ENCODE results near the gene BIN1.

The BIN1 gene

GRCh38 chr2:127103243-127104165 is 3.5 kb downstream of the BIN1 start:
- DNase-seq = no peak

GRCh38 chr2:127102521-127103242 is 4.3 kb downstream of the BIN1 start:
- no peak for DNase-seq

- DNase-seq = no peak
These were observed 5.0 kb downstream of the BIN1 start for GRCh38 chr2:127101756-127102477.

- no peak for DNase-seq
These were observed 5.8 kb downstream of the BIN1 start for GRCh38 chr2:127101048-127101611.

GRCh38 chr2:127100251-127101047 is 6.5 kb downstream of the BIN1 start:
- no peak for DNase-seq

- DNase-seq = no peak
These were observed 8.2 kb downstream of the BIN1 start for GRCh38 chr2:127098711-127099110.

GRCh38 chr2:127097841-127098651 is 8.9 kb downstream of the BIN1 start:
- no peak for DNase-seq

GRCh38 chr2:127097471-127097765 is 9.5 kb downstream of the BIN1 start:
- DNase-seq = no peak

GRCh38 chr2:127096718-127097470 is 10.1 kb downstream of the BIN1 start:
- DNase-seq = no peak

- DNase-seq = no peak
These were observed 10.7 kb downstream of the BIN1 start for GRCh38 chr2:127096280-127096679.

- no peak for DNase-seq
These were observed 11.2 kb downstream of the BIN1 start for GRCh38 chr2:127095784-127096183.

- no peak for DNase-seq
These were observed 11.7 kb downstream of the BIN1 start for GRCh38 chr2:127095367-127095641.

- no peak for DNase-seq
These were observed 12.2 kb downstream of the BIN1 start for GRCh38 chr2:127094509-127095366.

GRCh38 chr2:127093648-127094210 is 13.2 kb downstream of the BIN1 start:
- no peak for DNase-seq

- DNase-seq = no peak
These were observed 13.9 kb downstream of the BIN1 start for GRCh38 chr2:127092901-127093516.

GRCh38 chr2:127092306-127092705 is 14.6 kb downstream of the BIN1 start:
- no peak for DNase-seq

GRCh38 chr2:127091886-127092285 is 15.1 kb downstream of the BIN1 start:
- DNase-seq = no peak

GRCh38 chr2:127091148-127091547 is 15.8 kb downstream of the BIN1 start:
- no peak for DNase-seq

All from effector CD8-positive, alpha-beta T cell (primary cell).